HG03571 (cell line): ENCODE results near the gene SLC35G3.
"Not testable (repeated sequence)": the region's sequence is repeated elsewhere in the genome, so short reads cannot be mapped to it uniquely, and the experiment has no call there.

Experiments
- ATAC-seq: cut with Tn5 transposase; IDR thresholded peaks from one replicate; pipeline ENCODE4 v1.9.1; 2021; ENCODE audit not compliant: unreplicated experiment

SLC35G3 gene

DNA sequence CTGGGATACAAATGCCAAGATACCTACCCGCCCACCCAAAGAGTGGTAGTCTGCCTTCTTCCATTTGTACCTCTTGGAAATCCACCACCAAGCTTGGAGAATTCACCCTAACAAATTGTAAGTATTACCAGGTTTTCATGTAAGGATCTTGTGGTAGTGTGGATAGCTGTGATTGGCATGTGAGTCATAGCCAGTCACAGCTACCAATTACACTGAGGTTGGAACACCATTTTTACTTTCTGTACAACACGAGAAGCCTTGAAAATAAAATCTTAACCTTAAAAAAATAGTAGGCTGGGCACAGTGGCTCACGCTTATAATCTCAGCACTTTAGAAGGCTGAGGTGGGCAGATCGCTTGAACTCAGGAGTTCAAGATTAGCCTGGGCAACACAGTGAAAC, 18.5 kb upstream of the SLC35G3 start:
- ATAC-seq, result no peak

DNA sequence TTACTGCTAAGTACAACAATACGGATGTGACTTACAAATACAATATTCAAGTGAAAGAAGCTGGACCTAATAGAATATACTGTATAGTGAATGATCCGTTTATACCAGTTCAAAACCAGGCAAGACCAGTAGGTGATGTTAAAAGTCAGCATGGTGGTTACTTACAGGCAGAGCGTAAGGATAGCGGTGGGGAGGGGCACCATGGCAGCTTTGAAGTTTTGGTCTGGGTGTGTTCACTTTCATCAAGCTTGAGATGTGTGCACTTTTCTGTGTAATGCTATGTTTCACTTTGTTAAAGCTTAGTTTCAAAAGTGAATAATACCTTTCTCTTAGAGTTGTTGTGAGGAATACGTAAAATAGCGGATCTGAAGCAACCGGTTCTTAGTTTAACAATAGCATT, 16.5 kb upstream of the SLC35G3 start:
- ATAC-seq, result no peak

DNA sequence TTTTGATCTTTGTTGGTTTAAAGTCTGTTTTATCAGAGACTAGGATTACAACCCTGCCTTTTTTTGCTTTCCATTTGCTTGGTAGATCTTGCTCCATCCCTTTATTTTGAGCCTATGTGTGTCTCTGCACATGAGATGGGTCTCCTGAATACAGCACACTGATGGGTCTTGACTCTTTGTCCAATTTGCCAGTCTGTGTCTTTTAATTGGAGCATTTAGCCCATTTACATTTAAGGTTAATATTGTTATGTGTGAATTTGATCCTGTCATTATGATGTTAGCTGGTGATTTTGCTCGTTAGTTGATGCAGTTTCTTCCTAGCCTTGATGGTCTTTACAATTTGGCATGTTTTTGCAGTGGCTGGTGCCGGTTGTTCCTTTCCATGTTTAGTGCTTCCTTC, 8.4 kb upstream of the SLC35G3 start:
- ATAC-seq, result not testable (repeated sequence)

DNA sequence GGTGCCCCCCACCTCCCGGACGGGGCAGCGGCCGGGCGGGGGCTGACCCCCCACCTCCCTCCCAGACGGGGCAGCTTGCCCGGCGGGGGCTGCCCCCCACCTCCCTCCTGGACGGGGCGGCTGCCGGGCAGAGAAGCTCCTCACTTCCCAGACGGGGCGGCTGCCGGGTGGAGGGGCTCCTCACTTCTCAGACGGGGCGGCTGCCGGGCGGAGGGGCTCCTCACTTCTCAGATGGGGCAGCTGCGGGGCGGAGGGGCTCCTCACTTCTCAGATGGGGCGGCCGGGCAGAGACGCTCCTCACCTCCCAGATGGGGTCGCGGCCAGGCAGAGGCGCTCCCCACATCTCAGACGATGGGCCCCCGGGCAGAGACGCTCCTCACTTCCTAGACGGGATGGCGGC, 869 bp upstream of the SLC35G3 start:
- not testable (repeated sequence) for ATAC-seq

DNA sequence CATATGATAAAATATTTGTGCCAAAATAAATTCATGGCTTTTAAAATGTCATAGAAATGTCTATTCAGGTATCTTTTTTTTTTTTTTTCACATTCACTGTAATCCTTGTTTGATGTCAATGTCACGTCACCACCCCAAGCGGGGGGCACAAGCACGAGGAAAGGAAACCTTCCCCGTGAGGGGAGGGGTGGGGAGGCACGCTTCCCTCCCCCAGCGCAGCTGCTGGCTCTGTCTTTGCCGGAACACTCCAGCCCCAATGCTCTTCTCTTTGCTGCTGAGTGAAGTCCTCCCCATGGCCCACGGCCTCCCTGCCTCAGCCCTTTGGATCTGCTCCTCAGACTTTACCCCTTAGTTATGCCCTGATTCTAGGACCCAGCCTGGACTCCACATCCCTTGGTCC, 1.5 kb downstream of the SLC35G3 start:
- ATAC-seq, result no peak

DNA sequence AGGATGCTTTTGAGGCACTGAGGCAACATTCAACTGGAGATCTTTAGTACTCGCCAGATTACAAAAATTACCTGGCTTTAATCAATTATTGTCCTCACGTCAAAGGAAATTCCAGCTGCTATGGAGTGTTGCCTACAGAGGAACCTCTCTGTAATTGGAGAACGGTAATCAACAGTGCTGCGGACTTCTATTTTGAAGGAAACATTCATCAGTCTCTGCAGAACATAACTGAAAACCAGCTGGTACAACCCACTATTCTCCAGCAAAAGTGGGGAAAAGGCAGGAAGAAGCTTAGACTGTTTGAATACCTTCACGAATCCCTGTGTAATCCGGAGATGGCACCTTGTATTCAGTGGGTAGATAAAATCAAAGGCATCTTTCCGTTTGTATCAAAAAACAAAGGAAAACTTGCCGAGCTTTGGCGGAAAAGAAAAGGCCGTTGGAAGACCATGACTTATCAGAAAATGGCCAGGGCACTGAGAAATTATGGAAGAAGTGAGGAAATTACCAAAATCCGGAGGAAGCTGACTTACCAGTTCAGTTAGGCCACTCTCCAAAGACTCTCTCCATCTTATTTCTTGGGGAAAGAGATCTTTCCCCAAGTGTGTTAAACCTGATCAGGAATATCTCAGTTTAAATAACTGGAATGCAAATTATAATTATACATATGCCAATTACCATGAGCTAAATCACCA, 3.0 kb downstream of the SLC35G3 start:
- ATAC-seq, result no peak

DNA sequence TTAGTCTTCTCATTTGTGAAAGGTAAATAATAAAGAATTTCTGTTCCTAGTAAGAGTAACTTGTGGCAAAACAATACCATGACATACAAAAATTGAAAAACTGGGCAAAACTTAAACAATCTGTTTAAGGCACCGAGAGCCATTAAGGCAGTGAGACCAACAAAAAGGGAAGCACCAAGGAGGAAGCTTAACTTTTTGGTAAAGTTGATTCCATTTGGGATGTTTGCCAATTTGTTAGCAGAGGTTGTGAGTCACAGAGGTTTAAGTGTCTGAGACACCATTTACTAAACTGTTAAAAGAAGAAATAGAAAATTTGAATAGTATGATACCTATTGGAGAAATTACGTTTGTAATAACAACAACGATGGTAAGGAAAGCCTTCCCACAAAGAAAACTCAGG, 4.9 kb downstream of the SLC35G3 start:
- ATAC-seq, result no peak

DNA sequence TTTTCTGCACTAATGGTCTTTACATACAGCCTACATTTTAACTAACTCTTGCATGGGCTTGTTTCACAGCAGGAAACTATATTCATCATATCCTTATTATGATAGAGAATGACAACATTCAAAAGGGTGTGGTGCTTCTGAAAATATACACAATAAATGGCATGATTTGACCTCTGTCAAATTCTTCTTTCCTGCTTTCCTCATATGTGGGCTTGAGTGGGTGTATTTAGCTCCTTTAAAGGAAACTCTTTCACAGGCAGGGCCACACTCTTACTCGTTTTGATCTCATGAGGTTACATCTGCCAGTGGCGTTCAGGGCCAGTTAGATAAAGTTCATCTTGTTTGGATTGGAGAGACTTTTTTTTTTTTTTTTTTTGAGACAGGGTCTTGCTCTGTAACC, 6.1 kb downstream of the SLC35G3 start:
- no peak for ATAC-seq

DNA sequence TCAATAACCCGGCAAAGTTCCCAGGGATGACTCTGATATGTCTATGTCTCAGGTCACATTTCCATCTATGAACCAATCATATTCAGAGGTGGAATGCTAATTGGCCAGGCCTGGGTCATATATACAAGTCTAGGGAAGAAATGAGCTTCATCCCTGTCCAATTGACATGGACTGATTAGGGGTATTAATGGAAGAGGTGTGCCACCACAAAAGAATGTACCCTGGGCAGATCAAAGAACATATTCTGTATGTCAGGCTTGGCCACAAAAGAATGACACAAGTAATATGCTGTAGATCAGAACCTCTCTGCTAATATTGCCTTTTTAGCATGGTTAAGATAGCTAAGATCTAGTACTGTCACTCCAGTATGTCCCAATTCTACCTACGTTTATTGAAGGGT, 6.7 kb downstream of the SLC35G3 start:
- ATAC-seq, result no peak

DNA sequence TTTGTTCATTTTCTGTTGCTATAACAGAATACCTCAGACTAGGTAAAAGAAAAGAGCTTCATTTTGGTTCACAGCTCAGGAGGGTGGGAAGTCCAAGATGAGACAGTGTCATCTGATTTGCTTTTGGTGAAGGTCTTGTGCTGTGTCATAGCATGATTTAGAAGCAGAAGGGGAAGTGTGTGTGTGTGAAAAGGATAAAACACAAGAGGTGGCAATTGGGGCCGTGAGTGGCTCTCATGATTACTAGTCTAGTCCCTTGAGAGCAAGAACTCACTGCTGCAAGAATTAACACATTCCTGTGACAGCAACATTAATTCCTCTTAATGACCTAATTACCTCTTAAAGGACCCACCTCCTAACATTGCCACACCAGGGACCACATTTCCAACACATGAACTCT, 8.3 kb downstream of the SLC35G3 start:
- no peak for ATAC-seq

DNA sequence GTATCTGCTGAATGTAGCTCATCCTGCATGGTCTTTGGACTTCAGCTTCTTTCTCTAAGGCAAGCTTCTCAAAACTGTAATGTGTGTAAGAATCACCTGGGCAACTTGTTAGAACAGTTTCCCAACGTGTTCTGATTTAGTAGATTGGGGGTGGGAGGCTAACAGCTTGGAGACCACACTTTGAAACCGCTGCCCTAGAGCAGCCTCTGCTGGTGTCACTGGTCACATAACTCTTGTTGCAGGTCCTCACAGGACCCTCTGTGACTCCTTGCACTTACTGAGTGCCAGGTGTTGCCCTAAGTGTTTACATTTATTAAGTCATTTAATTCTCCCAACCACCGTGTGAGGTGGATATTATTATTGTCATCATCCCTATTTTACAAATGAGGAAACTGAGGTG, 9.9 kb downstream of the SLC35G3 start:
- ATAC-seq, result no peak

DNA sequence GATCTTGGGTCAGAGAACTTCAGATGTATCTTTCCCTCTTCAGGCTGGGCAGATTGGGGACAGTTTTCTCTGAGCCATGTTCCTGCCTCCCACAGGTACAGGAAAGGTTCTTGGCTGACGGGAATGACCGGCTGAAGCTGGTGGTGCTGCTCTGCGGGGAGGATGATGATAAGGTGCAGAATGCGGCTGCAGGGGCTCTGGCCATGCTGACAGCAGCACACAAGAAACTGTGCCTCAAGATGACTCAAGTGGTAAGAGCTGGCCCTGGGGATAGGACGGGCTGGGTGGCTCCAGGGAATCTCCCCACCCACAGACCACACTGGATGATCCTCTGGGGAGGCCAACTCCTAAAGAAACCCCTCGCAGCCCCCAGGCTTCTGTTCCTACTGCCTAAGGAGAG, 10.9 kb downstream of the SLC35G3 start:
- ATAC-seq, result no peak

DNA sequence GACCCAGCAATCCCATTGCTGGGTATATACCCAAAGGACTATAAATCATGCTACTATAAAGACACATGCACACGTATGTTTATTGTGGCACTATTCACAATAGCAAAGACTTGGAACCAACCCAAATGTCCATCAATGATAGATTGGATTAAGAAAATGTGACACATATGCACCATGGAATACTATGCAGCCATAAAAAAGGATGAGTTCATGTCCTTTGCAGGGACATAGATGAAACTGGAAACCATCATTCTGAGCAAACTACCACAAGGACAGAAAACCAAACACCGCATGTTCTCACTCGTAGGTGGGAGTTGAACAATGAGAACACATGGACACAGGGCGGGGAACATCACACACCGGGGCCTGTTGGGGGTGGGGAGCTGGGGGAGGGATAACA, 14.8 kb downstream of the SLC35G3 start:
- ATAC-seq, result not testable (repeated sequence)

DNA sequence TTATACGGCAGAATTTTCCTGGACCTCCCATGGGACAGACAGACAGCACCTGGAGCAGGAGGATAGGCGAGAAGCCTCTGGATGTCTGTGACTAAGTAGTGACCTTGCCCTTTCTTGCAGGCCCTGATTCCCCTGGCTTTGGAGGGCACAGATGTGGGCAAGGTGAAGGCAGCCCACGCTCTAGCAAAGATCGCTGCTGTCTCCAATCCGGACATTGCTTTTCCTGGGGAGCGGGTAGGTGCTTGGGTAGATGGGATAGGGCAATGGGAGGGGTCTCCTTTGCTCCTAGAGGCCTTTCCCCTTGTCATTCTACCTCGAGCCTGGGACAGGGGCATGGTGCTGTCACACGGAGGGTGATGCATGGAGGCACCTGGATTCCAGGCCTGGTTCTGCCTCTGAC, 17.3 kb downstream of the SLC35G3 start:
- ATAC-seq, result no peak

DNA sequence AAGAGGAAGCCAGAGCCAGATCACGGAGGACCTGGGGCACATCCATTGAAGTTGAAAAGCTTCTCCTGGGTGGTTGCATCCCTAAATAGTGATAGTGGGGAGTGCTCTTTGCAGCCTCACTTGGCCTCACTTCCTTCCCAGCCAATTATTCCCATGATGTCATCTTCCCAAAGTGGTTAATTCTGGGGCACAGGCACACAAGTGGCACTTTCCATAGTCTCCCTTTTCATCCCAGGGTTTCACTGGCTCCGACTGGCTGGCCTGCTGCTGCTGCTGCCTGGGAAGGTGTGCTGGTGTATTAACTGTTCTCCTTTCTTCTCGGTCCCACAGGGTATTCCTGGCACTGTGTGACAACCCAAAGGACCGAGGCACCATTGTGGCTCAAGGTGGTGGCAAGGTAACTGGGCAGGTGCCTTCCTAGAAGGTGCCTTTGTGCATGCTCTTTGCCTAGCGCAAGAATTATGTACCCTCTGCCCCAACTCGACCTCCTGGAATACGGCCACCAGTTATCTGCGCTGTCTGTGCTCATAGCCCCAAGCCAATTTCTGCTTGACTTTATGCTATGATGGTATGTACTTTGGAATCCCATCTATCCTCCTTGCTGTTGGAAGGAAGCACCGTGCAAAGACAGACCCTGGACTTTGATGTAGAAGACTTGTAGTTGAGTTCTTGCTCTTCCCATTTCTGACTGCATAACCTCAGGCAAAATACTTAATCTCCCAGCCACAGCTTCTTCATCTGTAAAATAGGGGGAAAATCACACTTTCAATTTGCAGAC, 18.4 kb downstream of the SLC35G3 start:
- no peak for ATAC-seq

DNA sequence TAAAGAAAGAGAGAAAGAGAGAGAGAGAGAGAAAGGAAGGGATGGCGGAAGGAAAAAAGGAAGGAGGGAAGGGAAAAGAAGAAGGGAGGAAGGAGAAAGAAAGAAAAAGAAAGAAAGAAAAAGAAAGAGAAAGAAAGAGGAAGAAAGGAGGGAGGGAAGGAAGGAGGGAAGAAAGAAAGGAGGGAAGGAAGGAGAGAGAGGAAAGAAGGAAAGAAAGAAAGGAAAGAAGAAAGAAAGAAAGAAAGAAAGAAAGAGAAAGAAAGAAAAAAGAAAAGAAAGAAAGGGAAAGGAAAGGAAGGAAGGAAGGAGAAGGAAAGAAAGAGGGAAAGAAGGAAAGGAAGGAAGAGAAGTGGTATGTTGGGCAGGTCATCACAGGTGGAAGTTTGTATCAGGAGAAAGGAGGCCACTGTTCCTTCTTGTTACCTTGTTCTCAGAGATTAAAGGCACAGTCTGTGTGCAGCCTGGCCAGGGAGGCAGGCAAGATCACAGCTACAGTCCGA, 19.3 kb downstream of the SLC35G3 start:
- ATAC-seq, result no peak

DNA sequence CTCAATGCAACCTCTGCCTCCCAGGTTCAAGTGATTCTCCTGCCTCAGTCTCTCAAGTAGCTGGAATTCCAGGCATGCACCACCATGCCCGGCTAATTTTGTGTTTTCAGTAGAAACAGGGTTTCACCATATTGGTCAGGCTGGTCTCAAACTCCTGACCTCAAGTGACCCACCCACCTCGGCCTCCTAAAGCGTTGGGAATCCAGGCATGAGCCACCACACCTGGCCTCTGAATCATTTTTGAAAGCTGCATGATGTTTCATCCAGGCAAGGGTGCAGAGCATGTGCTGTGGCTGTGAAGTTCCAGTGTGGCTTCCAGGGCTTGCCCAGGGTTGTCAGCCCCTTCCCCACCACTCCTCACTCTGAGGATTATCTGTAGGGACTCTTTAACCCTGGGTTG, 21.9 kb downstream of the SLC35G3 start:
- ATAC-seq, result not testable (repeated sequence)

DNA sequence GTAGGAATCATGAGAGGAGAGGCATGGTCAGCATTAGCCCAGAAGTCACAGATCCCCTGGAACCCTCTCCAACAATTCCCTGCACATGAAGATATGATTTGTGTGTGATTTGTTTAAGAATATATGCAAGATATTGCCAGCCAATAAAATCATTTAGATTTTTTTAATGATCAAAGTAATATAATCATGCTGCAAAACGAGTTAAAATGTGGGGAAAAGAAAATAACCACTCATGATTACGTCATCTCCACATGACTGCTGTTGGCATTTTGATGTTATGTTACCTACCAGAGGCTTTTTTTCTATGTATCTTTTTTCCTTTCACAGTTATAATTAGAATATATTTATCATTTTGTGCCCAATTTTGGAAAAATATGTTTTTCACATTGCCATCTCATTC, 22.4 kb downstream of the SLC35G3 start:
- no peak for ATAC-seq

DNA sequence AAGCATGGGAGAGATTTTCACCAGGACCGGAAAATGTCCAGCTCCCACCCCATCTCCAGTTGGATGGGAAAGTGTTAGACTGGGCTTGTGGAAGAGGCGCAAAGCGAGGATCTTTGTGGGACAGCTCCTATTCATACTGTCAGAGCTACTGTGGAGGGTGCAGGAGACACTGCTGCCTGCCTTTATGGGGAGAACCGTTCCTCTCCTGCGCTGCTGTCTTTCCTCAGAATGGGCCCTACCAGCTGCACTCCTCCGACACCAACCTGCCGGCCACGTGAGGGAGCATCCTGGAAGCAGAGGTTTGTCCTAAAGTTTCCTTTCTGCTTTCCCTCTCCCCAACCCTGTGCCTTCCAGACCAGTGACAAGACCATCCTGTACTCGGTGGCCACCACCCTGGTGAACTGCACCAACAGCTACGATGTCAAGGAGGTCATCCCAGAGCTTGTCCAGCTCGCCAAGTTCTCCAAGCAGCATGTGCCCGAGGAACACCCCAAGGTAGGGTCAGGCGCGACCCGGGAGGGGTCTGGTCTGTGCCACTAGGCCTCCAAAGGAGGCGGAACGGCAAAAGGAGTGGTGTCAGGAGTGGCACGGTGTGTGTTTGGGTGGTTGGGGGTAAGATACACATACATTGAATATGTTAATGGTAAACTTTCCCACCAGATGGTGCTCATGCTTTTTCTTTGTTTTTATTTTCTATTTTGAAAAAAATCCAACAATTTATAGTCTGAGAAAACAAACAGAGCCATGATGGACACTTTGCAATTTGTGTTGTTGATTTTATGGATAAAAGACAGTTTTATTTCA, 23.0 kb downstream of the SLC35G3 start:
- no peak for ATAC-seq

DNA sequence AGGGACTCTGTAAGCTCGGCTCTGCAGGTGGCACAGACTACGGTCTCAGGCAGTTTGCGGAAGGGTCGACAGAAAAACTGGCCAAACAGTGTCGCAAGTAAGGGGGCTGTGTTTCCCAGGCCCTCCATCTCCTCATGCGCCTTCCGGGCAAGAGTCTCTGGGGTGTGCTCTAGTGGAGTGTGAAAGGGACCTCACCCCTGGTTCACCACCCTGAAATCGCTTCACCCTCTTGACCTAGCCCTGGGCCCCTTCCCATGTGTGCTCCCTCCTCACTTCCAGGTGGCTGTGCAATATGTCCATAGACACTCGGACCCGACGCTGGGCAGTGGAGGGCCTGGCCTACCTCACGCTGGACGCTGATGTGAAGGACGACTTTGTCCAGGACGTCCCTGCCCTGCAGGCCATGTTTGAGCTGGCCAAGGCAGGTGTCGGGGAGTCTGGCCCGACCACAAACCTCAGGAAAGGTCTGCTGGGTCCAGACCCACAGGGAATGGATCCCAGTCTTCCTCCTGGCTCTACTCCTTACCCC, 24.3 kb downstream of the SLC35G3 start:
- ATAC-seq, result no peak

DNA sequence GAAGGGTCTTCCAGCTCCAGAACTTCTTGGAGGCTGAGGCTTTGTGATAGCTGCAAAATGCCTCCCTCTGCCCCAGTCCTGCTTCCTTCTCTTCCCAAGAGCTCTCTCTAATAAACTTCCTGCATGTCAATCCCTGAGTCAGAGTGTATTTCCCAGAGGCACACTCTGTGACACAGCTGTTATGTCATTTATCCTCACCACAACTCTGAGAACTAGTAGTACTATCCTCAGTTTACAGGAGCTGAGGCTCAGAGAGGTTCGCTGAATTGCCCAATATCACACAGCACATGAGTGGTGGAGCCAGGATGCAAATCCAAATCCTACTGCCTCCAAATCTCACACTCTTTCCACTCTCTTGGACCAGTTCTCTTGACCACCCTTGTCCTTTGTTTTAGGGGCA, 26.5 kb downstream of the SLC35G3 start:
- ATAC-seq, result no peak
